ENCODE data around the gene SNRK. TPM values are rescaled to one million over a fixed set of nuclear protein-coding genes. Genes with fewer than 3 reads are reported as not detected.

The SNRK gene
- total and polyA plus RNA-seq, 2 donors (not counting 3 experiments of a cell fraction or from before 2014, with no cell fraction given): 43.3 to 99.9 TPM

- Histone ChIP-seq H3K9me3 (replicated peaks; ENCODE audit: control insufficient read depth, insufficient read depth, low read length) (no peaks in the 10 kb centered on the region), H3K79me2 (ENCODE audit: control insufficient read depth, insufficient read depth, low read length) (peaks cover 78% of the 10 kb centered on the region), H3K36me3 (ENCODE audit: control insufficient read depth in 2 of 2, extremely low read depth in 1 of 2, insufficient read depth in 2 of 2, low read length in 2 of 2) (peaks cover 52 to 63% of the 10 kb centered on the region in 2 experiments), H3K4me2 (ENCODE audit: insufficient read depth, low read length) (no peak overlapping the region), H2AFZ (ENCODE audit: low read depth, low read length) (no peak overlapping the region), H3K27me3 (ENCODE audit: control insufficient read depth in 2 of 2, insufficient read depth in 2 of 2, low read length in 2 of 2) (no peaks in the 10 kb centered on the region), H3K9ac (replicated peaks; ENCODE audit: extremely low read depth, insufficient read depth, low read length) (no peak overlapping the region), H3K9me1 (replicated peaks; ENCODE audit: control insufficient read depth, extremely low read depth, insufficient read depth, low read length) (no peaks in the 10 kb centered on the region), H3K4me3 (replicated peaks in 1 of 3; ENCODE audit: insufficient read depth in 1 of 3, low read depth in 1 of 3, low read length in 3 of 3) (no peak overlapping the region), H3K4me1 (ENCODE audit: control insufficient read depth, extremely low read depth, insufficient read depth, low read length) (peaks cover 7% of the 10 kb centered on the region), H3K27ac (ENCODE audit: insufficient read depth, low read depth, low read length) (peak overlapping the region; percentile 24), H4K20me1 (replicated peaks; ENCODE audit: control insufficient read depth, extremely low read depth, insufficient read depth, low read length) (peaks cover 5% of the 10 kb centered on the region)
- DNase-seq (ENCODE audit: low read depth, low spot score) (no peak), FAIRE-seq (no peak)
- TF ChIP-seq POLR2AphosphoS5 (IDR thresholded peaks at IDR 0.05; ENCODE audit: insufficient read depth, low read depth, low read length) (no peak), GATA2 (IDR thresholded peaks at IDR 0.05; ENCODE audit: insufficient read depth, insufficient read length, low read depth, low read length) (no peak), POLR2A (IDR thresholded peaks at IDR 0.05; ENCODE audit: low read depth, low read length) (peak; percentile 4)
- POLR2A ChIA-PET: no interaction called here
- intact Hi-C loops (cut with micrococcal nuclease): loop anchor here (5.0 kb wide), 1 partner anchor 121 kb away; no protein-coding TSS in a partner anchor
- CTCF ChIA-PET: interaction anchor here (2.8 kb wide), 1 partner anchor 119 kb away, joined by 9 read pairs; no protein-coding TSS in a partner anchor
- dilution Hi-C loops (cut with MboI; ENCODE audit: extremely low pct_ligation_motif_present, low sequenced_read_pairs): no loop called here
- BruUV-seq (replicated peaks): no TSS peak
Observed at GRCh38 chr3:43343185-43343584, 56.8 kb downstream of the SNRK start.

- TF ChIP-seq JUN (IDR thresholded peaks at IDR 0.05; ENCODE audit: borderline replicate concordance, insufficient read depth, insufficient read length, low read depth) (no peak), POLR2AphosphoS5 (IDR thresholded peaks at IDR 0.05; ENCODE audit: insufficient read depth, low read depth, low read length) (peak; percentile 23)
- Histone ChIP-seq H3K36me3 (ENCODE audit: control insufficient read depth in 2 of 2, extremely low read depth in 1 of 2, insufficient read depth in 2 of 2, low read length in 2 of 2) (peaks cover 57 to 65% of the 10 kb centered on the region in 2 experiments), H3K27ac (ENCODE audit: insufficient read depth, low read depth, low read length) (peak overlapping the region; percentile 24), H3K9me1 (replicated peaks; ENCODE audit: control insufficient read depth, extremely low read depth, insufficient read depth, low read length) (no peaks in the 10 kb centered on the region), H3K4me3 (replicated peaks in 1 of 3; ENCODE audit: insufficient read depth in 1 of 3, low read depth in 1 of 3, low read length in 3 of 3) (no peak overlapping the region), H3K79me2 (ENCODE audit: control insufficient read depth, insufficient read depth, low read length) (peaks cover 74% of the 10 kb centered on the region), H3K9ac (replicated peaks; ENCODE audit: extremely low read depth, insufficient read depth, low read length) (no peak overlapping the region), H2AFZ (ENCODE audit: low read depth, low read length) (no peak overlapping the region), H3K9me3 (replicated peaks; ENCODE audit: control insufficient read depth, insufficient read depth, low read length) (no peaks in the 10 kb centered on the region), H3K27me3 (ENCODE audit: control insufficient read depth in 2 of 2, insufficient read depth in 2 of 2, low read length in 2 of 2) (no peaks in the 10 kb centered on the region), H4K20me1 (replicated peaks; ENCODE audit: control insufficient read depth, extremely low read depth, insufficient read depth, low read length) (peaks cover 4% of the 10 kb centered on the region), H3K4me1 (ENCODE audit: control insufficient read depth, extremely low read depth, insufficient read depth, low read length) (peaks cover 7% of the 10 kb centered on the region), H3K4me2 (ENCODE audit: insufficient read depth, low read length) (no peak overlapping the region)
- DNase-seq (ENCODE audit: low read depth, low spot score): peak; percentile 49
- POLR2A ChIA-PET: no interaction called here
- no TSS peak for BruUV-seq (replicated peaks)
- no peak for FAIRE-seq
- dilution Hi-C loops (cut with MboI; ENCODE audit: extremely low pct_ligation_motif_present, low sequenced_read_pairs): no loop called here
- intact Hi-C loops (cut with micrococcal nuclease): loop anchor here (5.0 kb wide), 1 partner anchor 122 kb away; no protein-coding TSS in a partner anchor
- CTCF ChIA-PET: interaction anchor here (2.8 kb wide), 1 partner anchor 120 kb away, joined by 9 read pairs; no protein-coding TSS in a partner anchor
Observed at GRCh38 chr3:43343815-43344214, 57.5 kb downstream of the SNRK start.

All from endothelial cell of umbilical vein (primary cell).